ENCODE results near the gene ATP6V0E2.
"Not testable (repeated sequence)": the region's sequence is repeated elsewhere in the genome, so short reads cannot be mapped to it uniquely, and the experiment has no call there.

The ATP6V0E2 gene

GRCh38 chr7:149826344-149827088 is 47.3 kb upstream of the ATP6V0E2 start:
- no peak for TF ChIP-seq CTCF (IDR thresholded peaks at IDR 0.05)
- H3K4me1 ChIP-seq (ENCODE audit: control insufficient read depth in 1 of 2, insufficient read depth in 1 of 2, low read depth in 1 of 2, low read length in 1 of 2): no peaks in the 10 kb centered on the region
- H3K36me3 ChIP-seq: no peaks in the 10 kb centered on the region
- H3K27ac ChIP-seq: no peak overlapping the region
- H3K27me3 ChIP-seq: peaks cover 7% of the 10 kb centered on the region
- H3K9me3 ChIP-seq: no peaks in the 10 kb centered on the region
- H3K4me3 ChIP-seq (ENCODE audit: low read depth in 1 of 2, low read length in 1 of 2): no peak overlapping the region

- no peak overlapping the region for H3K4me3 ChIP-seq (ENCODE audit: low read depth in 1 of 2, low read length in 1 of 2)
- H3K9me3 ChIP-seq: no peaks in the 10 kb centered on the region
- no peak for TF ChIP-seq CTCF (IDR thresholded peaks at IDR 0.05)
- no peaks in the 10 kb centered on the region for H3K36me3 ChIP-seq
- peaks cover 8% of the 10 kb centered on the region for H3K27me3 ChIP-seq
- H3K27ac ChIP-seq: no peak overlapping the region
- H3K4me1 ChIP-seq (ENCODE audit: control insufficient read depth in 1 of 2, insufficient read depth in 1 of 2, low read depth in 1 of 2, low read length in 1 of 2): no peaks in the 10 kb centered on the region
Observed at GRCh38 chr7:149827089-149827981, 46.4 kb upstream of the ATP6V0E2 start.

- peaks cover 14% of the 10 kb centered on the region for H3K27me3 ChIP-seq
- no peak for TF ChIP-seq CTCF (IDR thresholded peaks at IDR 0.05)
- H3K27ac ChIP-seq: no peak overlapping the region
- no peak overlapping the region for H3K4me3 ChIP-seq (ENCODE audit: low read depth in 1 of 2, low read length in 1 of 2)
- H3K9me3 ChIP-seq: no peaks in the 10 kb centered on the region
- H3K4me1 ChIP-seq (ENCODE audit: control insufficient read depth in 1 of 2, insufficient read depth in 1 of 2, low read depth in 1 of 2, low read length in 1 of 2): no peaks in the 10 kb centered on the region
- no peaks in the 10 kb centered on the region for H3K36me3 ChIP-seq
Observed at GRCh38 chr7:149828357-149829309, 45.1 kb upstream of the ATP6V0E2 start.

GRCh38 chr7:149830527-149830926 is 43.2 kb upstream of the ATP6V0E2 start:
- H3K36me3 ChIP-seq; H3K9me3 ChIP-seq; H3K27ac ChIP-seq; H3K4me3 ChIP-seq (ENCODE audit: low read depth in 1 of 2, low read length in 1 of 2); H3K4me1 ChIP-seq (ENCODE audit: control insufficient read depth in 1 of 2, insufficient read depth in 1 of 2, low read depth in 1 of 2, low read length in 1 of 2): not testable (repeated sequence)
- peaks cover 16% of the 10 kb centered on the region for H3K27me3 ChIP-seq

- TF ChIP-seq CTCF (IDR thresholded peaks at IDR 0.05): no peak
- no peak overlapping the region for H3K4me3 ChIP-seq (ENCODE audit: low read depth in 1 of 2, low read length in 1 of 2)
- no peaks in the 10 kb centered on the region for H3K36me3 ChIP-seq
- H3K27me3 ChIP-seq: peaks cover 19% of the 10 kb centered on the region
- H3K4me1 ChIP-seq (ENCODE audit: control insufficient read depth in 1 of 2, insufficient read depth in 1 of 2, low read depth in 1 of 2, low read length in 1 of 2): no peaks in the 10 kb centered on the region
- no peaks in the 10 kb centered on the region for H3K9me3 ChIP-seq
- H3K27ac ChIP-seq: no peak overlapping the region
Observed at GRCh38 chr7:149830997-149831740, 42.6 kb upstream of the ATP6V0E2 start.
